ENCODE measurements around the gene PRMT7.

GRCh38 chr16:68297908-68298307 lies 12.9 kb upstream of the PRMT7 start:
- TF ChIP-seq CTCF (IDR thresholded peaks at IDR 0.05), result no peak
- no peak for TF ChIP-seq POLR2AphosphoS5 (IDR thresholded peaks at IDR 0.05)
- TF ChIP-seq POLR2A (IDR thresholded peaks at IDR 0.05), result no peak
- no peak for TF ChIP-seq EP300 (IDR thresholded peaks at IDR 0.05)

All from gastroesophageal sphincter (tissue), 3 donors.